Activated naive CD4-positive, alpha-beta T cell treated with anti-CD3 and anti-CD28 coated beads, Interleukin-2, amount 50 U/mL, for 24 hours (primary cell): ENCODE measurements around the gene RUNX1.
"Not testable (repeated sequence)": the region's sequence is repeated elsewhere in the genome, so short reads cannot be mapped to it uniquely, and the experiment has no call there.

Experiments
- H3K27ac Mint-ChIP-seq: one replicate; pipeline ENCODE4 v1.8.0; 2021; ENCODE audit warnings: mild to moderate bottlenecking, mixed read lengths
- H3K27me3 Mint-ChIP-seq: one replicate; pipeline ENCODE4 v1.8.0; 2021; ENCODE audit warnings: mixed read lengths
- H3K36me3 Mint-ChIP-seq: one replicate; pipeline ENCODE4 v1.8.0; 2021; ENCODE audit warnings: mixed read lengths
- H3K4me1 Mint-ChIP-seq: one replicate; pipeline ENCODE4 v1.8.0; 2021; ENCODE audit warnings: mixed read lengths
- H3K4me3 Mint-ChIP-seq: one replicate; pipeline ENCODE4 v1.8.0; 2021; ENCODE audit warnings: mild to moderate bottlenecking, mixed read lengths
- H3K9me3 Mint-ChIP-seq: one replicate; pipeline ENCODE4 v1.8.0; 2021; ENCODE audit warnings: mixed read lengths

Gene RUNX1

GRCh38 chr21:34999397-34999941 lies 49.6 kb downstream of the RUNX1 start:
- Mint-ChIP-seq H3K27ac (peak overlapping the region; percentile 86), H3K9me3 (no peaks in the 10 kb centered on the region), H3K36me3 (peaks cover 21% of the 10 kb centered on the region), H3K4me3 (peak overlapping the region; percentile 39), H3K4me1 (peaks cover 92% of the 10 kb centered on the region), H3K27me3 (no peaks in the 10 kb centered on the region)

GRCh38 chr21:34998176-34998575 lies 50.9 kb downstream of the RUNX1 start:
- H3K27ac Mint-ChIP-seq, result peak overlapping the region; percentile 76
- H3K27me3 Mint-ChIP-seq, result no peaks in the 10 kb centered on the region
- peak overlapping the region; percentile 39 for H3K4me3 Mint-ChIP-seq
- no peaks in the 10 kb centered on the region for H3K9me3 Mint-ChIP-seq
- peaks cover 19% of the 10 kb centered on the region for H3K36me3 Mint-ChIP-seq
- peaks cover 80% of the 10 kb centered on the region for H3K4me1 Mint-ChIP-seq

GRCh38 chr21:34997294-34997693 lies 51.8 kb downstream of the RUNX1 start:
- Mint-ChIP-seq H3K36me3 (peaks cover 19% of the 10 kb centered on the region), H3K4me1 (peaks cover 73% of the 10 kb centered on the region), H3K27ac (peak overlapping the region; percentile 81), H3K4me3 (no peak overlapping the region), H3K9me3 (no peaks in the 10 kb centered on the region), H3K27me3 (no peaks in the 10 kb centered on the region)

GRCh38 chr21:34996304-34997101 lies 52.6 kb downstream of the RUNX1 start:
- H3K9me3 Mint-ChIP-seq, result no peaks in the 10 kb centered on the region
- peak overlapping the region; percentile 63 for H3K4me3 Mint-ChIP-seq

GRCh38 chr21:34995979-34996303 lies 53.2 kb downstream of the RUNX1 start:
- no peaks in the 10 kb centered on the region for H3K9me3 Mint-ChIP-seq
- peak overlapping the region; percentile 63 for H3K4me3 Mint-ChIP-seq
- peaks cover 70% of the 10 kb centered on the region for H3K4me1 Mint-ChIP-seq
- H3K27me3 Mint-ChIP-seq, result no peaks in the 10 kb centered on the region
- peaks cover 25% of the 10 kb centered on the region for H3K36me3 Mint-ChIP-seq
- H3K27ac Mint-ChIP-seq, result peak overlapping the region; percentile 88

More at GRCh38 chr21:34996304-34997101, 52.6 kb downstream of the RUNX1 start:
- H3K4me1 Mint-ChIP-seq, result peaks cover 70% of the 10 kb centered on the region
- H3K27ac Mint-ChIP-seq, result peak overlapping the region; percentile 88
- H3K36me3 Mint-ChIP-seq, result peaks cover 21% of the 10 kb centered on the region
- no peaks in the 10 kb centered on the region for H3K27me3 Mint-ChIP-seq

- Mint-ChIP-seq H3K36me3 (peaks cover 23% of the 10 kb centered on the region), H3K27ac (no peak overlapping the region), H3K9me3 (no peaks in the 10 kb centered on the region), H3K4me1 (peaks cover 70% of the 10 kb centered on the region), H3K4me3 (no peak overlapping the region), H3K27me3 (no peaks in the 10 kb centered on the region)
Observed at GRCh38 chr21:34994766-34995631, 54.1 kb downstream of the RUNX1 start.

GRCh38 chr21:34993521-34993921 lies 55.6 kb downstream of the RUNX1 start:
- peaks cover 18% of the 10 kb centered on the region for H3K36me3 Mint-ChIP-seq
- H3K4me3 Mint-ChIP-seq, H3K27me3 Mint-ChIP-seq, H3K9me3 Mint-ChIP-seq, H3K27ac Mint-ChIP-seq: not testable (repeated sequence)
- H3K4me1 Mint-ChIP-seq, result peaks cover 70% of the 10 kb centered on the region

- Mint-ChIP-seq H3K27ac (peak overlapping the region; percentile 17), H3K4me3 (no peak overlapping the region), H3K4me1 (peaks cover 70% of the 10 kb centered on the region), H3K27me3 (no peaks in the 10 kb centered on the region), H3K9me3 (no peaks in the 10 kb centered on the region), H3K36me3 (peaks cover 13% of the 10 kb centered on the region)
Observed at GRCh38 chr21:34992736-34993398, 56.2 kb downstream of the RUNX1 start.

GRCh38 chr21:34992180-34992579 lies 56.9 kb downstream of the RUNX1 start:
- H3K36me3 Mint-ChIP-seq, result peaks cover 13% of the 10 kb centered on the region
- H3K27me3 Mint-ChIP-seq, result no peaks in the 10 kb centered on the region
- H3K27ac Mint-ChIP-seq, result no peak overlapping the region
- no peak overlapping the region for H3K4me3 Mint-ChIP-seq
- no peaks in the 10 kb centered on the region for H3K9me3 Mint-ChIP-seq
- peaks cover 70% of the 10 kb centered on the region for H3K4me1 Mint-ChIP-seq

- peaks cover 9% of the 10 kb centered on the region for H3K36me3 Mint-ChIP-seq
- peak overlapping the region; percentile 57 for H3K27ac Mint-ChIP-seq
- H3K27me3 Mint-ChIP-seq, result no peaks in the 10 kb centered on the region
- peaks cover 70% of the 10 kb centered on the region for H3K4me1 Mint-ChIP-seq
- no peaks in the 10 kb centered on the region for H3K9me3 Mint-ChIP-seq
- no peak overlapping the region for H3K4me3 Mint-ChIP-seq
Observed at GRCh38 chr21:34991366-34991957, 57.6 kb downstream of the RUNX1 start.

- Mint-ChIP-seq H3K36me3 (peaks cover 8% of the 10 kb centered on the region), H3K27ac (peak overlapping the region; percentile 57), H3K27me3 (no peaks in the 10 kb centered on the region), H3K4me1 (peaks cover 70% of the 10 kb centered on the region), H3K9me3 (no peaks in the 10 kb centered on the region), H3K4me3 (no peak overlapping the region)
Observed at GRCh38 chr21:34990842-34991241, 58.3 kb downstream of the RUNX1 start.

- H3K27me3 Mint-ChIP-seq, result no peaks in the 10 kb centered on the region
- peaks cover 69% of the 10 kb centered on the region for H3K4me1 Mint-ChIP-seq
- H3K4me3 Mint-ChIP-seq, result peak overlapping the region; percentile 65
- peak overlapping the region; percentile 92 for H3K27ac Mint-ChIP-seq
- H3K36me3 Mint-ChIP-seq, result peaks cover 13% of the 10 kb centered on the region
- H3K9me3 Mint-ChIP-seq, result no peaks in the 10 kb centered on the region
Observed at GRCh38 chr21:34989337-34990151, 59.6 kb downstream of the RUNX1 start.

GRCh38 chr21:34988625-34989024 lies 60.5 kb downstream of the RUNX1 start:
- H3K4me1 Mint-ChIP-seq, result peaks cover 78% of the 10 kb centered on the region
- peak overlapping the region; percentile 37 for H3K4me3 Mint-ChIP-seq

GRCh38 chr21:34988139-34988538 lies 61.0 kb downstream of the RUNX1 start:
- Mint-ChIP-seq H3K4me1 (peaks cover 83% of the 10 kb centered on the region), H3K27me3 (no peaks in the 10 kb centered on the region), H3K4me3 (peak overlapping the region; percentile 87), H3K9me3 (no peaks in the 10 kb centered on the region), H3K36me3 (peaks cover 19% of the 10 kb centered on the region), H3K27ac (peak overlapping the region; percentile 96)

More at GRCh38 chr21:34988625-34989024, 60.5 kb downstream of the RUNX1 start:
- Mint-ChIP-seq H3K9me3 (no peaks in the 10 kb centered on the region), H3K36me3 (peaks cover 19% of the 10 kb centered on the region), H3K27ac (peak overlapping the region; percentile 92), H3K27me3 (no peaks in the 10 kb centered on the region)
